HEK293 (cell line): ENCODE results near the gene EHMT1.

Source experiments
- CTCF ChIA-PET: fragments of 350-600 bp; formaldehyde crosslinking; extraction: SDS; loops from one replicate; lab custom pipeline; 2021; ENCODE audit warnings: antibody characterized with exemption; lab: Yijun Ruan, JAX
- POLR2A ChIA-PET: fragments of 300-600 bp; formaldehyde crosslinking; extraction: SDS; loops from one replicate; lab custom pipeline; 2020; ENCODE audit warnings: antibody characterized with exemption, inconsistent platforms; lab: Yijun Ruan, JAX
- H3K27ac ChIP-seq: fragments of 200-500 bp; sonication (Bioruptor generic); 2 replicates; pipeline ENCODE4 v1.5.1; 2014; ENCODE audit warnings: low read depth, low read length, control low read depth, inconsistent platforms; ENCODE audit errors: extremely low read depth
- H3K36me3 ChIP-seq, 2 experiments: fragments of 200-500 bp in 1 of 2; sonication (Bioruptor generic) in 1 of 2; 1 replicate in 1 of 2; 2 replicates in 1 of 2; pipeline ENCODE4 v1.5.1; 2014 to 2017; ENCODE audit warnings: inconsistent platforms in 2 of 2, low read length in 2 of 2; ENCODE audit not compliant: control insufficient read depth in 2 of 2, insufficient read depth in 1 of 2
- H3K4me1 ChIP-seq: fragments of 200-500 bp; sonication (Bioruptor generic); 2 replicates; pipeline ENCODE4 v1.5.1; 2014; ENCODE audit warnings: mild to moderate bottlenecking, low read length, inconsistent platforms; ENCODE audit not compliant: control insufficient read depth, insufficient read depth
- H3K4me3 ChIP-seq: 2 replicates; pipeline ENCODE4 v1.5.1; 2011; ENCODE audit warnings: low read depth, mild to moderate bottlenecking, control low read depth, low read length, moderate library complexity
- H3K9me3 ChIP-seq: fragments of 200-500 bp; sonication (Bioruptor generic); 2 replicates; pipeline ENCODE4 v1.5.1; 2014; ENCODE audit warnings: low read depth, low read length, inconsistent platforms; ENCODE audit not compliant: control insufficient read depth, insufficient read depth
- EGR2 ChIP-seq: fragments of 450-650 bp; formaldehyde crosslinking; IDR thresholded peaks from 2 replicates; pipeline ENCODE4 v1.5.1; 2016; ENCODE audit warnings: low read depth, missing biosample characterization, missing genetic modification characterization
- KLF1 ChIP-seq: fragments of 450-650 bp; formaldehyde crosslinking; IDR thresholded peaks from 2 replicates; pipeline ENCODE4 v1.5.1; 2016; ENCODE audit warnings: missing biosample characterization, missing genetic modification characterization
- ZBTB26 ChIP-seq: fragments of 450-650 bp; formaldehyde crosslinking; optimal IDR thresholded peaks from 2 replicates; pipeline ENCODE3; 2016; ENCODE audit warnings: missing biosample characterization, mild to moderate bottlenecking, missing genetic modification characterization
- ZFHX2 ChIP-seq: fragments of 450-650 bp; formaldehyde crosslinking; conservative IDR thresholded peaks from 2 replicates; pipeline ENCODE4 v1.5.1; 2016; ENCODE audit warnings: missing biosample characterization, missing genetic modification characterization
- ZNF202 ChIP-seq: fragments of 450-650 bp; formaldehyde crosslinking; IDR thresholded peaks from 2 replicates; pipeline ENCODE4 v1.5.1; 2016; ENCODE audit warnings: missing biosample characterization, missing genetic modification characterization, borderline replicate concordance
- ZNF23 ChIP-seq: fragments of 450-650 bp; formaldehyde crosslinking; IDR thresholded peaks from 2 replicates; pipeline ENCODE4 v1.5.1; 2016; ENCODE audit warnings: missing biosample characterization, missing genetic modification characterization, borderline replicate concordance
- ZNF341 ChIP-seq: fragments of 450-650 bp; formaldehyde crosslinking; IDR thresholded peaks from 2 replicates; pipeline ENCODE4; 2016; ENCODE audit warnings: low read depth, missing biosample characterization, missing genetic modification characterization
- ZNF366 ChIP-seq: fragments of 450-650 bp; formaldehyde crosslinking; conservative IDR thresholded peaks from 2 replicates; pipeline ENCODE4 v1.5.1; 2016; ENCODE audit warnings: missing biosample characterization, missing genetic modification characterization
- ZNF473 ChIP-seq: fragments of 450-650 bp; formaldehyde crosslinking; IDR thresholded peaks from 2 replicates; pipeline ENCODE4 v1.5.1; 2017; ENCODE audit warnings: missing biosample characterization, missing genetic modification characterization
- ZNF488 ChIP-seq: fragments of 450-650 bp; formaldehyde crosslinking; IDR thresholded peaks from 2 replicates; pipeline ENCODE4 v1.5.1; 2016; ENCODE audit warnings: missing biosample characterization, missing genetic modification characterization
- ZNF548 ChIP-seq: fragments of 450-650 bp; formaldehyde crosslinking; IDR thresholded peaks from 2 replicates; pipeline ENCODE4 v1.5.1; 2016; ENCODE audit warnings: missing biosample characterization, missing genetic modification characterization
- ZNF629 ChIP-seq: fragments of 450-650 bp; formaldehyde crosslinking; IDR thresholded peaks from 2 replicates; pipeline ENCODE4 v1.5.1; 2017; ENCODE audit warnings: missing biosample characterization, missing genetic modification characterization
- ZNF639 ChIP-seq: fragments of 450-650 bp; formaldehyde crosslinking; IDR thresholded peaks from 2 replicates; pipeline ENCODE4 v1.5.1; 2016; ENCODE audit warnings: missing biosample characterization, missing genetic modification characterization
- ZSCAN5A ChIP-seq: fragments of 450-650 bp; formaldehyde crosslinking; IDR thresholded peaks from 2 replicates; pipeline ENCODE4 v1.5.1; 2016; ENCODE audit warnings: missing biosample characterization, missing genetic modification characterization

Gene EHMT1

GRCh38 chr9:137666955-137667670 is 48.3 kb downstream of the EHMT1 start (continued):
- TF ChIP-seq ZNF639 (tag by site-specific recombination) (no peak), ZSCAN5A (tag by site-specific recombination) (no peak), ZNF488 (tag by site-specific recombination) (no peak), ZNF23 (tag by site-specific recombination) (no peak), ZNF473 (tag by site-specific recombination) (no peak)

GRCh38 chr9:137668203-137668602 is 49.4 kb downstream of the EHMT1 start:
- ChIA-PET POLR2A (no interaction called here), CTCF (no interaction called here)
- no peak overlapping the region for H3K27ac ChIP-seq

GRCh38 chr9:137669261-137669672 is 50.5 kb downstream of the EHMT1 start:
- H3K27ac ChIP-seq: no peak overlapping the region
- no peaks in the 10 kb centered on the region for H3K9me3 ChIP-seq
- TF ChIP-seq ZFHX2 (tag by site-specific recombination) (peak; percentile 53; the same call in 1 of the 2 replicates), ZNF202 (tag by site-specific recombination) (no peak), KLF1 (tag by site-specific recombination) (peak; percentile 62), ZNF341 (tag by site-specific recombination) (0 out of 2 replicates have a peak, but pooled peaks have one; percentile 45), EGR2 (tag by site-specific recombination) (peak; percentile 58; the same call in 1 of the 2 replicates), ZBTB26 (tag by site-specific recombination) (peak; percentile 22), ZNF629 (no peak), ZNF488 (tag by site-specific recombination) (no peak)
- H3K4me1 ChIP-seq: peaks cover 10% of the 10 kb centered on the region; the same call in 1 of the 2 replicates
- no peak overlapping the region for H3K4me3 ChIP-seq
- CTCF ChIA-PET: interaction anchor here (1.2 to 1.8 kb wide), 2 partner anchors 37 to 103 kb away, joined by 3 to 5 read pairs; no protein-coding TSS in a partner anchor
- POLR2A ChIA-PET: no interaction called here
- H3K36me3 ChIP-seq: peaks cover 0 to 4% of the 10 kb centered on the region in 2 experiments; a peak in 1 of 3 replicates

More at GRCh38 chr9:137668203-137668602, 49.4 kb downstream of the EHMT1 start:
- H3K36me3 ChIP-seq: peaks cover 0 to 4% of the 10 kb centered on the region in 2 experiments; a peak in 1 of 3 replicates
- peaks cover 3% of the 10 kb centered on the region; the same call in 1 of the 2 replicates for H3K4me1 ChIP-seq
- TF ChIP-seq ZNF366 (tag by site-specific recombination) (peak; percentile 59), ZNF548 (tag by site-specific recombination) (no peak), EGR2 (tag by site-specific recombination) (peak; percentile 99), ZFHX2 (tag by site-specific recombination) (peak; percentile 97)
- H3K9me3 ChIP-seq: no peaks in the 10 kb centered on the region
- no peak overlapping the region for H3K4me3 ChIP-seq
